ENCODE results near the gene ISYNA1. TPM values are rescaled to one million over a fixed set of nuclear protein-coding genes. Genes with fewer than 3 reads are reported as not detected.

The ISYNA1 gene
- total and polyA plus RNA-seq, 2 experiments from 2014 or later = 191 to 208 TPM

- Mint-ChIP-seq H3K9me3 (no peaks in the 10 kb centered on the region), H3K27me3 (ENCODE audit: insufficient read depth, low read depth, poor library complexity) (peaks cover 37% of the 10 kb centered on the region), H3K27ac (no peak overlapping the region), H3K4me1 (peaks cover 14% of the 10 kb centered on the region), H3K4me3 (no peak overlapping the region), H3K36me3 (ENCODE audit: low read depth) (peaks cover 11% of the 10 kb centered on the region)
- Histone ChIP-seq H3K4me3 (peak overlapping the region; percentile 50; the same call in 1 of the 2 replicates), H3K4me2 (peak overlapping the region; percentile 62; the same call in 1 of the 2 replicates), H3K27ac (ENCODE audit: low read depth) (no peak overlapping the region), H3K79me2 (replicated peaks; ENCODE audit: insufficient read depth) (no peaks in the 10 kb centered on the region), H4K20me1 (replicated peaks; ENCODE audit: insufficient read depth) (no peaks in the 10 kb centered on the region), H3K27me3 (ENCODE audit: insufficient read depth) (peaks cover 21% of the 10 kb centered on the region), H2AFZ (no peak overlapping the region), H3F3A (replicated peaks; ENCODE audit: low read depth) (peaks cover 26% of the 10 kb centered on the region), H3K9me2 (ENCODE audit: insufficient read depth) (no peaks in the 10 kb centered on the region), H3K4me1 (ENCODE audit: insufficient read depth) (peaks cover 9% of the 10 kb centered on the region), H3K36me3 (ENCODE audit: insufficient read depth) (no peaks in the 10 kb centered on the region)
- ATAC-seq = no peak
- no peak for DNase-seq (ENCODE audit: low spot score)
- TF ChIP-seq EZH2 (IDR thresholded peaks at IDR 0.05; ENCODE audit: low read depth, unreplicated experiment) = no peak
- TF ChIP-seq ZNF331 (CRISPR knock-in tag; IDR thresholded peaks at IDR 0.05; ENCODE audit: low read depth) = no peak
- TF ChIP-seq, protein P1, sequence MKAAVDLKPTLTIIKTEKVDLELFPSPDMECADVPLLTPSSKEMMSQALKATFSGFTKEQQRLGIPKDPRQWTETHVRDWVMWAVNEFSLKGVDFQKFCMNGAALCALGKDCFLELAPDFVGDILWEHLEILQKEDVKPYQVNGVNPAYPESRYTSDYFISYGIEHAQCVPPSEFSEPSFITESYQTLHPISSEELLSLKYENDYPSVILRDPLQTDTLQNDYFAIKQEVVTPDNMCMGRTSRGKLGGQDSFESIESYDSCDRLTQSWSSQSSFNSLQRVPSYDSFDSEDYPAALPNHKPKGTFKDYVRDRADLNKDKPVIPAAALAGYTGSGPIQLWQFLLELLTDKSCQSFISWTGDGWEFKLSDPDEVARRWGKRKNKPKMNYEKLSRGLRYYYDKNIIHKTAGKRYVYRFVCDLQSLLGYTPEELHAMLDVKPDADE (IDR thresholded peaks at IDR 0.05) = no peak
- no peak for TF ChIP-seq POLR2AphosphoS5 (IDR thresholded peaks at IDR 0.05; ENCODE audit: low read depth)
- no peak for TF ChIP-seq ZNF462 (CRISPR knock-in tag; IDR thresholded peaks at IDR 0.05)
- TF ChIP-seq JUNB (IDR thresholded peaks at IDR 0.05; ENCODE audit: unreplicated experiment) = no peak
- no peak for TF ChIP-seq EZH2phosphoT487 (IDR thresholded peaks at IDR 0.05; ENCODE audit: unreplicated experiment)
- no peak for TF ChIP-seq ZNF114 (CRISPR knock-in tag; IDR thresholded peaks at IDR 0.05)
- no peak for TF ChIP-seq CREB1 (CRISPR knock-in tag; IDR thresholded peaks at IDR 0.05; ENCODE audit: low read depth)
- TF ChIP-seq, protein P2, sequence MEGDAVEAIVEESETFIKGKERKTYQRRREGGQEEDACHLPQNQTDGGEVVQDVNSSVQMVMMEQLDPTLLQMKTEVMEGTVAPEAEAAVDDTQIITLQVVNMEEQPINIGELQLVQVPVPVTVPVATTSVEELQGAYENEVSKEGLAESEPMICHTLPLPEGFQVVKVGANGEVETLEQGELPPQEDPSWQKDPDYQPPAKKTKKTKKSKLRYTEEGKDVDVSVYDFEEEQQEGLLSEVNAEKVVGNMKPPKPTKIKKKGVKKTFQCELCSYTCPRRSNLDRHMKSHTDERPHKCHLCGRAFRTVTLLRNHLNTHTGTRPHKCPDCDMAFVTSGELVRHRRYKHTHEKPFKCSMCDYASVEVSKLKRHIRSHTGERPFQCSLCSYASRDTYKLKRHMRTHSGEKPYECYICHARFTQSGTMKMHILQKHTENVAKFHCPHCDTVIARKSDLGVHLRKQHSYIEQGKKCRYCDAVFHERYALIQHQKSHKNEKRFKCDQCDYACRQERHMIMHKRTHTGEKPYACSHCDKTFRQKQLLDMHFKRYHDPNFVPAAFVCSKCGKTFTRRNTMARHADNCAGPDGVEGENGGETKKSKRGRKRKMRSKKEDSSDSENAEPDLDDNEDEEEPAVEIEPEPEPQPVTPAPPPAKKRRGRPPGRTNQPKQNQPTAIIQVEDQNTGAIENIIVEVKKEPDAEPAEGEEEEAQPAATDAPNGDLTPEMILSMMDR (conservative IDR thresholded peaks at IDR 0.05; ENCODE audit: low read depth in 2 of 2) = no peak
- no peak for TF ChIP-seq NANOG (IDR thresholded peaks at IDR 0.05; ENCODE audit: borderline replicate concordance)
- no peak for TF ChIP-seq STAT1 (IDR thresholded peaks at IDR 0.05; ENCODE audit: unreplicated experiment)
- TF ChIP-seq, protein P3, sequence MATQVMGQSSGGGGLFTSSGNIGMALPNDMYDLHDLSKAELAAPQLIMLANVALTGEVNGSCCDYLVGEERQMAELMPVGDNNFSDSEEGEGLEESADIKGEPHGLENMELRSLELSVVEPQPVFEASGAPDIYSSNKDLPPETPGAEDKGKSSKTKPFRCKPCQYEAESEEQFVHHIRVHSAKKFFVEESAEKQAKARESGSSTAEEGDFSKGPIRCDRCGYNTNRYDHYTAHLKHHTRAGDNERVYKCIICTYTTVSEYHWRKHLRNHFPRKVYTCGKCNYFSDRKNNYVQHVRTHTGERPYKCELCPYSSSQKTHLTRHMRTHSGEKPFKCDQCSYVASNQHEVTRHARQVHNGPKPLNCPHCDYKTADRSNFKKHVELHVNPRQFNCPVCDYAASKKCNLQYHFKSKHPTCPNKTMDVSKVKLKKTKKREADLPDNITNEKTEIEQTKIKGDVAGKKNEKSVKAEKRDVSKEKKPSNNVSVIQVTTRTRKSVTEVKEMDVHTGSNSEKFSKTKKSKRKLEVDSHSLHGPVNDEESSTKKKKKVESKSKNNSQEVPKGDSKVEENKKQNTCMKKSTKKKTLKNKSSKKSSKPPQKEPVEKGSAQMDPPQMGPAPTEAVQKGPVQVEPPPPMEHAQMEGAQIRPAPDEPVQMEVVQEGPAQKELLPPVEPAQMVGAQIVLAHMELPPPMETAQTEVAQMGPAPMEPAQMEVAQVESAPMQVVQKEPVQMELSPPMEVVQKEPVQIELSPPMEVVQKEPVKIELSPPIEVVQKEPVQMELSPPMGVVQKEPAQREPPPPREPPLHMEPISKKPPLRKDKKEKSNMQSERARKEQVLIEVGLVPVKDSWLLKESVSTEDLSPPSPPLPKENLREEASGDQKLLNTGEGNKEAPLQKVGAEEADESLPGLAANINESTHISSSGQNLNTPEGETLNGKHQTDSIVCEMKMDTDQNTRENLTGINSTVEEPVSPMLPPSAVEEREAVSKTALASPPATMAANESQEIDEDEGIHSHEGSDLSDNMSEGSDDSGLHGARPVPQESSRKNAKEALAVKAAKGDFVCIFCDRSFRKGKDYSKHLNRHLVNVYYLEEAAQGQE (IDR thresholded peaks at IDR 0.05; ENCODE audit: unreplicated experiment) = no peak
These were observed 48.8 kb downstream of the ISYNA1 start for GRCh38 chr19:18388960-18389725.
